Left kidney (tissue), 2 donors: ENCODE data around the gene RAD9A. TPM values are rescaled to one million over a fixed set of nuclear protein-coding genes. Genes with fewer than 3 reads are reported as not detected.

Experiments
- DNase-seq: peaks from one replicate; pipeline ENCODE4 v3.0.0-alpha.2; 2013
- polyA plus RNA-seq: library from polyadenylated mRNA; unstranded; fragments of 120-200 nt; gene quantifications from one replicate; pipeline ENCODE4 v1.2.1, GENCODE V29; 2013; ENCODE audit not compliant: insufficient read length

Gene RAD9A
- polyA plus RNA-seq, 1 donor = 29.6 TPM

- no peak for DNase-seq
Observed at GRCh38 chr11:67440229-67441097, 48.7 kb downstream of the RAD9A start.

DNA sequence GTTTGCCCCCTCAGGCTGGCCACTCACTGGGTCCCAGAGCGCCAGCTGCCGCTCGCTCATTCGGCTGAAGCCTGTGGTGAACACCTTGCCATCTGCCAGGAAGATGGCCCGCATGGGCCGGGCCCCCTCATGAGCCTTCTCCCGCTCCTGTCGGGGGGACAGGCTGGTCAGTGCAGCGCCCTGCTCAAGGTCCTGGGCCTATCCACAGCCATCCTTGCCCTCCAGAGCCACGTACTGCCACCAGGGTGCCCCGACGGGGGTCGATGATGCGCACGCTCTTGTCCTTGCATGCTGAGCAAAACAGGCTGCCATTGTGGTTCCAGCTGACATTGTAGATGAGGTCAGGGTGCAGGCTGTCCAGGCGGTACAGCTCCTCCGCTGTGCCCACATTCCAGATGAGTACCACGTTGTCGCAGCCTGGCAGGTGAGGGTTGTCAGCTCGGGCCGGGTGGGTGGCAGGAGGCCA lies 49.3 kb downstream of the RAD9A start:
- no peak for DNase-seq

DNA sequence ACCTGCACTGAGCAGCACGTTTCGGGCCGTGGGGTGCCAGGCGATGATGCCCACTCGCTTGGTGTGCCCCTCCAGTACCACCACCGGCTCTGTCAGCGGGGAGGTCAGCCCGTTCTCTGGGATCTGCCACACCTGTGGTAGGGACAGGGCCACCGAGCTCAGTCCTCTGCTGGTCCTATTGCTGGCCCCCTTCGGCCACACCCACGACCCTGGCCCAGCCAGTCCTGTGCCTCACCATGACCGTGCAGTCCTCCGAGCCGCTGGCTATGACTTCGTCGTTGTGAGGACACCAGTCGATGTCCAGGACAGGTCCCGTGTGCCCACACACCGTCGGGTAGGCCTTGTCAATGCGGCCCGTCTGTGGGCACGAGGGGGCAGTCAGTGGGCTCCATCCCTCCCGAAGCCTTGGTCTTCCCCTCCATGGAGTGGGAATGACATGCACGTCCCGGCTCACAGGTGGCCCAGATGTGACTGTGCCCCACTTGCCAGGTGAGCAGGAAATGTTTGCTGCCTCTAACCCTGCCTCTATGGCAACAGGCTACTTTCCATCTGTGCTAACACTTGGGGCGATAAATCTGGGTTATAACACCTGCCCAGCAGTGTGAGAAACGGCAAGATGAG lies 50.1 kb downstream of the RAD9A start:
- no peak for DNase-seq

- DNase-seq = no peak
Observed at GRCh38 chr11:67442504-67443404, 51.0 kb downstream of the RAD9A start.

DNA sequence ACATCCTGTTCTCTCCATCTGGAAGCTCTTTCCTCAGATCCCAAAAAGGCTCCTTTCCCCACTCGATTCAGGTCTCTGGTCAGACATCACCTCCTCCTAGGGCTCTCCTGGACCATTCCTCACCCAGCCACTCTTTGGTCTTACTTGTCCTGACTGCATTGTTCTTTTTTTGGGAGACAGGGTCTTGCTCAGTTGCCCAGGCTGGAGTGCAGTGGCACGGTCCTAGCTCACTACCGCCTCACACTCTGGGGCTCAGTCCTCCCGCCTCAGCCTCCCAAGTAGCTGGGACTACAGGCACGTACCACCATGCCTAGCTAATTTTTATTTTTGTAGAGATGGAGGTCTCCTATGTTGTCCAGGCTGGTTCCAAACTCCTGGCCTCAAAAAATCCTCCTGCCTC lies 53.7 kb downstream of the RAD9A start:
- no peak for DNase-seq

Other genes starting within 250 kb of the RAD9A start
- gene GRK2, start 125.5 kb upstream of the RAD9A start, polyA plus RNA-seq = 52.4 TPM
- gene ANKRD13D, start 102.7 kb upstream of the RAD9A start, polyA plus RNA-seq = 35.5 TPM
- 22.8 TPM for gene SSH3, start 88.5 kb upstream of the RAD9A start, polyA plus RNA-seq
- gene POLD4, start 38.4 kb upstream of the RAD9A start, polyA plus RNA-seq = 25.2 TPM
- 7.0 TPM for gene CLCF1, start 18.4 kb upstream of the RAD9A start, polyA plus RNA-seq
- 154 TPM for gene PPP1CA, start 9.9 kb downstream of the RAD9A start, polyA plus RNA-seq
- gene TBC1D10C, start 12.1 kb downstream of the RAD9A start, polyA plus RNA-seq = 8.2 TPM
- 4.4 TPM for gene CARNS1, start 23.7 kb downstream of the RAD9A start, polyA plus RNA-seq
- 40.4 TPM for gene RPS6KB2, start 36.5 kb downstream of the RAD9A start, polyA plus RNA-seq
- gene PTPRCAP, start 45.7 kb downstream of the RAD9A start, polyA plus RNA-seq = 2.6 TPM
- gene CORO1B, start 51.5 kb downstream of the RAD9A start, polyA plus RNA-seq = 55.3 TPM
- not detected for gene GPR152, start 60.7 kb downstream of the RAD9A start, polyA plus RNA-seq
- 1.0 TPM for gene CABP4, start 63.4 kb downstream of the RAD9A start, polyA plus RNA-seq
- 39.4 TPM for gene TMEM134, start 77.3 kb downstream of the RAD9A start, polyA plus RNA-seq
- 51.8 TPM for gene AIP, start 91.0 kb downstream of the RAD9A start, polyA plus RNA-seq
- gene PITPNM1, start 113.4 kb downstream of the RAD9A start, polyA plus RNA-seq = 28.6 TPM
- gene CDK2AP2, start 116.2 kb downstream of the RAD9A start, polyA plus RNA-seq = 32.8 TPM
- gene CABP2, start 131.5 kb downstream of the RAD9A start, polyA plus RNA-seq = 0.35 TPM
- 672 TPM for gene GSTP1, start 191.8 kb downstream of the RAD9A start, polyA plus RNA-seq
- 209 TPM for gene NDUFV1, start 214.9 kb downstream of the RAD9A start, polyA plus RNA-seq
- gene NUDT8, start 238.0 kb downstream of the RAD9A start, polyA plus RNA-seq = 3.8 TPM
- not detected for gene TBX10, start 247.8 kb downstream of the RAD9A start, polyA plus RNA-seq